Ramos (cell line): ENCODE data around the gene TPCN2.
"Not testable (repeated sequence)": the region's sequence is repeated elsewhere in the genome, so short reads cannot be mapped to it uniquely, and the experiment has no call there.

ENCODE experiments used
- in situ Hi-C: fragments of 300-500 bp; cut with MboI; formaldehyde crosslinking; loops from one replicate; pipeline ENCODE4 v1.14.3; 2022; ENCODE audit warnings: low sequenced_read_pairs; ENCODE audit not compliant: unreplicated experiment

The TPCN2 gene

GRCh38 chr11:69121021-69121420, 72.3 kb downstream of the TPCN2 start:
- in situ Hi-C loops: no loop called here

- in situ Hi-C loops: no loop called here
Observed at GRCh38 chr11:69121621-69122325, 73.0 kb downstream of the TPCN2 start.

- in situ Hi-C loops: no loop called here
Observed at GRCh38 chr11:69122326-69122629, 73.5 kb downstream of the TPCN2 start.

- in situ Hi-C loops: no loop called here
Observed at GRCh38 chr11:69122630-69123431, 74.1 kb downstream of the TPCN2 start.

- in situ Hi-C loops: no loop called here
Observed at GRCh38 chr11:69123593-69124545, 75.1 kb downstream of the TPCN2 start.

- in situ Hi-C loops: no loop called here
Observed at GRCh38 chr11:69125861-69126260, 77.1 kb downstream of the TPCN2 start.

- in situ Hi-C loops: no loop called here
Observed at GRCh38 chr11:69126286-69126685, 77.6 kb downstream of the TPCN2 start.

- in situ Hi-C loops: no loop called here
Observed at GRCh38 chr11:69127081-69127850, 78.5 kb downstream of the TPCN2 start.

- in situ Hi-C loops: no loop called here
Observed at GRCh38 chr11:69127884-69128283, 79.2 kb downstream of the TPCN2 start.

- in situ Hi-C loops: no loop called here
Observed at GRCh38 chr11:69129053-69129452, 80.3 kb downstream of the TPCN2 start.

- in situ Hi-C loops: no loop called here
Observed at GRCh38 chr11:69129647-69130046, 80.9 kb downstream of the TPCN2 start.

- in situ Hi-C loops: no loop called here
Observed at GRCh38 chr11:69130654-69131053, 81.9 kb downstream of the TPCN2 start.

GRCh38 chr11:69131121-69131566, 82.4 kb downstream of the TPCN2 start:
- in situ Hi-C loops: no loop called here

- in situ Hi-C loops: no loop called here
Observed at GRCh38 chr11:69131644-69132300, 83.0 kb downstream of the TPCN2 start.

GRCh38 chr11:69132301-69132670, 83.6 kb downstream of the TPCN2 start:
- in situ Hi-C loops: no loop called here

- in situ Hi-C loops: no loop called here
Observed at GRCh38 chr11:69133251-69133650, 84.5 kb downstream of the TPCN2 start.

- in situ Hi-C loops: not testable (repeated sequence)
Observed at GRCh38 chr11:69134182-69134581, 85.5 kb downstream of the TPCN2 start.

- in situ Hi-C loops: no loop called here
Observed at GRCh38 chr11:69134957-69135356, 86.2 kb downstream of the TPCN2 start.
